ENCODE results near the gene SFXN5.

The SFXN5 gene

DNA sequence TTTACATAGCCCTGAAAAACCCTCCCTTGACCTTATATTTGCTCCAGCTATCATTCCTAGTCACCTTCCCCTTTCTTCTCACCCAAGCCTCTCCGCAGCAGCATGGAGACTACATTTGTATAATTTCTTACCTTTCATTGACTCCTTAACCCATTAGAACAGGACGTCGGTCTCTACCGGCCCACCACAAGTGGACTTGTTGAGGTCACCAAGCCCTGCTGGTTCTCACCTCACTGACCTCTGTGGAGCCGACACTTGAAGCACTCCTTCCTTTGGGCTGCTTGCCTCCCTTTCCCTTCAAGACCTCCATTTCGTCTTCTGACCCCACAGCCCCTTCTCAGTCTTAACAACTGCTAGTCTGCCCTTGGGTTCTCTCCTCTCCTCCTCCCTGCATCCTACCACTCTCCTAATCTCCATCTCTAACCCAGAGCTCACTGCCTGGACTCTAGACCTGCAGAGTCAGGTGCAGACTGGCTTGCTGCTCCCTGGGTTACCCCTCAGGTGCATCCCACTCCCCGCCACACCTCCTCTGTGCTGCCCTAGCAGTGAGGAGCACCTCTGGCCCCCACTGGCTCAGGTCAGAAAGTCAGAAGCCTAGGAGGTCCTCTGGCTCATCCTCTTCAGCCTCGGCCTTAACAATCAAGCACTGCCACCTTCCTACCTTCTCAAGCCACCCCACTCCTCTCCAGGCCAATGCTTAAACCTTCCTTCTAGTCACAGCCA lies 5.3 kb upstream of the SFXN5 start:
- no peak for DNase-seq (ENCODE audit: low read depth)
- TF ChIP-seq, protein P1, sequence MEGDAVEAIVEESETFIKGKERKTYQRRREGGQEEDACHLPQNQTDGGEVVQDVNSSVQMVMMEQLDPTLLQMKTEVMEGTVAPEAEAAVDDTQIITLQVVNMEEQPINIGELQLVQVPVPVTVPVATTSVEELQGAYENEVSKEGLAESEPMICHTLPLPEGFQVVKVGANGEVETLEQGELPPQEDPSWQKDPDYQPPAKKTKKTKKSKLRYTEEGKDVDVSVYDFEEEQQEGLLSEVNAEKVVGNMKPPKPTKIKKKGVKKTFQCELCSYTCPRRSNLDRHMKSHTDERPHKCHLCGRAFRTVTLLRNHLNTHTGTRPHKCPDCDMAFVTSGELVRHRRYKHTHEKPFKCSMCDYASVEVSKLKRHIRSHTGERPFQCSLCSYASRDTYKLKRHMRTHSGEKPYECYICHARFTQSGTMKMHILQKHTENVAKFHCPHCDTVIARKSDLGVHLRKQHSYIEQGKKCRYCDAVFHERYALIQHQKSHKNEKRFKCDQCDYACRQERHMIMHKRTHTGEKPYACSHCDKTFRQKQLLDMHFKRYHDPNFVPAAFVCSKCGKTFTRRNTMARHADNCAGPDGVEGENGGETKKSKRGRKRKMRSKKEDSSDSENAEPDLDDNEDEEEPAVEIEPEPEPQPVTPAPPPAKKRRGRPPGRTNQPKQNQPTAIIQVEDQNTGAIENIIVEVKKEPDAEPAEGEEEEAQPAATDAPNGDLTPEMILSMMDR (conservative IDR thresholded peaks at IDR 0.05; ENCODE audit: control insufficient read depth, insufficient read depth, low read depth, low read length), result no peak
- H3K4me3 ChIP-seq (ENCODE audit: control insufficient read depth, low read depth, low read length), result no peak overlapping the region

DNA sequence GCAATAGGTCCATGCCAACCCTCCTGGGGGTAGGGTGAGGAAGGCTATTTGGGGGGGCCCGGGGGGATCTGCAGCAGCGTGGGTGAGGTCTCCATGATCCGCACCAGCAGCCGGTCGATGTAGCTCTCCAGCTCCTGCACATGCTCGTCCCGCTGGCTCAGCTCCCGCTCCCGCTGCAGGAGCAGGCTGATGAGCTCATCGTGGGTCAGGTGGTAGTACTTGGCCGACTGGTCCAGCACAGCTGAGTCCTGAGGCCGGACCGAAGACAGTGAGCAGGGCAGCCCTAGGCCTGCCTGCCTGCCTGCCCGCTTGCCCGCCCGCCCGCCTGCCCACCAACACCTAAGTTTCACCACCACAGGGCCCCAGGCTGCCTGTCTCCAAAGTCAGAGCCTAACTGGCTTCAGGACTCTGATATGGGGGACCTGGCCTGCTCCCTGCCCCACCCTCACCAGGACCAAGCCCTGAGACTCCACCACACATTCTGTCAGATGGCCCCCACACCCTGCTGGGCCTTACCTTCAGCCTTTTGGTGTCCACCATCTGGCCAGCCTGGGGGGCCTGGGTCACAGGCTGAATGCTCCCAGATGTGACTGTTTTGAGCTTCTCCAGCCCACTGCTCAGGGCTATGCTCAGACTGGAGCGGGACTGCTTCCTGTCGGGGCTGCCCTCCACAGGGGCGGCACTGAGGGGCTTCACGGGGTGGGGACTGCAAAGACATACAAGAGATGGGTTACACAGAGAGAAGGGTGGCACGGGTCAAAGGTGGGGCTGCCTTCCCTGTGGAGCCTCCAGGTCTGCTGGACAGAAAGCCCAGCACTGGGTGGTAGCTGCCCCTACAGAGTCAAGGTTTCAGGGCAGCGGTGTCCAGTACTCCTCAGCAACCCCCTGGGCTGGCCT lies 4.2 kb upstream of the SFXN5 start:
- TF ChIP-seq, protein P1 (conservative IDR thresholded peaks at IDR 0.05; ENCODE audit: control insufficient read depth, insufficient read depth, low read depth, low read length), result no peak
- DNase-seq (ENCODE audit: low read depth), result peak; percentile 87

DNA sequence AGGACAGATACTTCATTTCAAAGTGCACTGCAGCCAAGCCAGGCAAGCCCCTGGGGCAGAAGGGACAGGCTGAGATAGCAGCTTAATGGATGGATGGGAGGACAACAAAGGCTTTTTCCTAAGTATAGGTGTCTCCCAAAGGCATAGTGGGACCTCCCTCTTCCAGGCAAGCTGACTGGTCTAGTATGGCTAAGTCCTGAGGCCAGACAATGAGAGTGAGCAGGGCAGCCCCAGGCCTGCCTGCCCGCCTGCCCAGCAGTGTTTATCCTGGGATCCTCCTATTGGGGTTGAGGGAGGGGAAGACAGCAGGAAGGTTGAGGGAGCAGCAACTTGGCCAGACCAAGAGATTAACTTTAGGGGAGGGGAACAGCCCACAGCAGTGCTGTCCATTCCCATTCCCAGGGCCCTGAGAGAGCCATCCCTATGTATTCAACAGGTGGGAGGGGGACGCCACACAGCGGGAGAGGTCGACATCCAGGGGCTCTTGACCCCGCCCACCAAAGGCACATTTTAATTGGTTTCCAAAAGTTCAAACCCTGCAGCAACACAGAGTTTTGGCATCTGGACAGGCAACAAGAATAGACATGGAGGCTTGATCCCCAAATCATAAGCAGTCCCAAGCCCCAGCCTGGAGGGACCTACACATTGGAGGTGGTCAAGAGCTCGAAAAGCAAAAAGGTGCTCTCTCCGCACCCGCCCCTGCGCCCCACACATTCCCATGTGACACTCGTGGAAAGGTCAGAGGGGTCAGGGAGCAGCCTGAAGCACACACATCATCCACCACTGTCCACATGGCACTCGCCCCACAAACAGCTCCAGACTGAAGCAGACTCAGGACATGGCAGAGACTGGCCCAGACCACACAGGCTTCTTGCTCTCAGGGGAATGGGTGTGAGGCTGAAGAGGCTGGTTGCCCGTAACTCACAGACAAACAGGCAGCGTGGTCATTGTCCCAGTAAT lies 2.9 kb upstream of the SFXN5 start:
- no peak for DNase-seq (ENCODE audit: low read depth)
- H3K4me3 ChIP-seq (ENCODE audit: control insufficient read depth, low read depth, low read length), result no peak overlapping the region
- TF ChIP-seq, protein P1 (conservative IDR thresholded peaks at IDR 0.05; ENCODE audit: control insufficient read depth, insufficient read depth, low read depth, low read length), result no peak

More for the DNA sequence above, 4.2 kb upstream of the SFXN5 start:
- H3K4me3 ChIP-seq (ENCODE audit: control insufficient read depth, low read depth, low read length), result no peak overlapping the region

DNA sequence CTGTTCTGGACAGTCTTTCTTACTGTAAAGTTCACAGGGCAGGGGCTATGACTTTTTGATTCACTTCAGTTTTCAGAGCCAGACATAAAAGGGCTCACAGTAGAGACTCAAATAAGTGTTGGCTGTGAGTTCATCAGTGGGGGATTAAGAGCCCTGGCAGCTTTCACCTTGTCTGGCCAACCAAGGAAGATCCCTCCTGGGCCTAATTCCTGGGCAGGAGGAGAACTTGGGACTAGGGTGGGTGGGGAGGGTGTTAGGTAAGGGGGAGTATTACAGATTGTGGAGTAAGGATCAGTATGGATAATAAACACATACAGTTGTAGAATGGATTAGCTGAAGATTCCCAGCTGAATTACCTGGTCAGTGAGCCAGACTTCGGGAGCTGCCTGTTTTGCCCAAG lies 904 bp upstream of the SFXN5 start:
- TF ChIP-seq, protein P1 (conservative IDR thresholded peaks at IDR 0.05; ENCODE audit: control insufficient read depth, insufficient read depth, low read depth, low read length), result no peak
- no peak for DNase-seq (ENCODE audit: low read depth)
- no peak overlapping the region for H3K4me3 ChIP-seq (ENCODE audit: control insufficient read depth, low read depth, low read length)

DNA sequence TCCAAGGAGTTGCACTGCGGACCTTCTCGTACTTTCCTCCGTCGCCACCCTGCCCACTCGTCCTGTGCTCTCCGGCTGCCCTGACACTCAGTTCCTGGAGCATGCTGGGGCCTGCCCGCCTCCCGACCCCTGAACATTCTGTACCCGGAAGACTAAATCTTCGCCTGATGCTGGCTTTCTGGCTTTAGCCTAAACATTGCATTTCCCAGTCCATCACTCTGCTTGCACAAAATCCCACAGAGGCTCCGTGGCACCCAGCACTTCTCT lies 550 bp upstream of the SFXN5 start:
- DNase-seq (ENCODE audit: low read depth), result no peak
- TF ChIP-seq, protein P1 (conservative IDR thresholded peaks at IDR 0.05; ENCODE audit: control insufficient read depth, insufficient read depth, low read depth, low read length), result no peak
- peak overlapping the region; percentile 84 for H3K4me3 ChIP-seq (ENCODE audit: control insufficient read depth, low read depth, low read length)

DNA sequence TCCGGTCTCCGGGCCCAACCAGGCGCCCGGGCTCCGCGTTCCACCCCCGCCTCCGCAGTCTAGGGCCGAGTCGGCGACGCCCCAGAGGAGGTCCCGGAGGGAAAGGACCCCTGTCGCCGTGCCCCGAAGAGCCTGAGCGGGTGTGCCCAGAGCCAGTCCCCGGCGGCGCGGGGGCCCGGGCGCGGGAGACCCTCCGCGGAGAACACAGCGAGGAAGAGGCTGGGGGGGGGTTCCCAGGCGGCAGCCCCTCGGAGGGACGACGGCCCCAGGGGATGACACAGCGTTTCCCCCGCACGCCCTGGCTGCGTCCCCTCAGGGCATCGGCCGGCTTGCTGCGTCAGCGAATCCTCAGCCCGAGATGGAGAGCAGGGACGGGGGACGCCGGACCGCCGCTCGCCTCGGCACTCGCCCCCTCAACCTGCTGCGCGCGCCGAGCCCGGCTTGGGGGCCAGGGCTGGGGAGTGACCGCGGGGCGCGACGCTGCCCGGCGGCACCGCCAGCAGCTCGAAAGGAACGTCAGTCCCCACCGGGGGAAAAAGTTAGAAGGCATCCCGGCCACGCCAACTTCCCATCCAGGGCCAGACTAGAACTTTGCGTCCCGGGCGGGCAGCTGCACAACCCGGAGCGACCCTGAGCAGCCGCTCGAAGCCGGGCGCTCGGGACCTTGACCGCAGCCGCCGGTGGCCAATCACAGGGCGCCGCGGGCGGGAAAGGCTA lies 711 bp downstream of the SFXN5 start:
- TF ChIP-seq, protein P1 (conservative IDR thresholded peaks at IDR 0.05; ENCODE audit: control insufficient read depth, insufficient read depth, low read depth, low read length), result no peak
- DNase-seq (ENCODE audit: low read depth), result no peak

More for the DNA sequence above, 711 bp downstream of the SFXN5 start:
- peak overlapping the region; percentile 84 for H3K4me3 ChIP-seq (ENCODE audit: control insufficient read depth, low read depth, low read length)
